Smooth muscle cell (in vitro differentiated cells): ENCODE results near the gene TACR1. TPM values are rescaled to one million over a fixed set of nuclear protein-coding genes. Genes with fewer than 3 reads are reported as not detected.

ENCODE experiments used
- DNase-seq: peaks from one replicate; lab custom pipeline; 2025; ENCODE audit not compliant: unreplicated experiment; lab: John Stamatoyannopoulos, UW
- H2AFZ ChIP-seq: fragments of 200-600 bp; sonication (generic); 2 replicates; pipeline ENCODE4 v1.6.0; 2016; ENCODE audit warnings: antibody characterized with exemption, low read depth, mild to moderate bottlenecking
- H3F3A ChIP-seq: fragments of 200-600 bp; sonication (generic); 2 replicates; pipeline ENCODE4 v1.6.0; 2017; ENCODE audit warnings: antibody characterized with exemption, low read depth
- H3K27ac ChIP-seq: fragments of 200-600 bp; sonication (generic); 2 replicates; pipeline ENCODE4 v1.5.1; 2016; ENCODE audit warnings: low read depth, mild to moderate bottlenecking
- H3K27me3 ChIP-seq: fragments of 200-600 bp; sonication (generic); 2 replicates; pipeline ENCODE4 v1.6.1; 2016; ENCODE audit warnings: low read depth, mild to moderate bottlenecking
- H3K36me3 ChIP-seq: fragments of 200-600 bp; sonication (generic); 2 replicates; pipeline ENCODE4 v1.5.1; 2016; ENCODE audit warnings: low read depth
- H3K4me1 ChIP-seq: fragments of 200-600 bp; sonication (generic); 2 replicates; pipeline ENCODE4 v1.5.1; 2016; ENCODE audit warnings: low read depth
- H3K4me2 ChIP-seq: fragments of 200-600 bp; sonication (generic); 2 replicates; pipeline ENCODE4 v1.6.0; 2016; ENCODE audit warnings: mild to moderate bottlenecking
- H3K4me3 ChIP-seq: fragments of 200-600 bp; sonication (generic); 2 replicates; pipeline ENCODE4 v1.5.1; 2016; ENCODE audit warnings: mild to moderate bottlenecking
- H3K79me2 ChIP-seq: fragments of 200-600 bp; sonication (generic); 2 replicates; pipeline ENCODE4 v1.6.0; 2016; ENCODE audit warnings: low read depth, mild to moderate bottlenecking
- H3K9ac ChIP-seq: fragments of 200-600 bp; sonication (generic); 2 replicates; pipeline ENCODE4 v1.6.0; 2016; ENCODE audit warnings: low read depth
- H3K9me3 ChIP-seq: fragments of 200-600 bp; sonication (generic); replicated peaks from 2 replicates; pipeline ENCODE4 v1.5.1; 2016; ENCODE audit warnings: low read depth
- H4K20me1 ChIP-seq: fragments of 200-600 bp; sonication (generic); 2 replicates; pipeline ENCODE4 v1.6.0; 2016; ENCODE audit warnings: low read depth
- WGBS: methylation state at CpG from one replicate; pipeline ENCODE4 v1.1.7; 2016; ENCODE audit warnings: low lambda C conversion rate; 5-methylcytosine and 5-hydroxymethylcytosine counted together
- polyA plus RNA-seq: library from polyadenylated mRNA; unstranded; fragments of >200 nt; fragmentation: Nextera tagmentation; extraction: Ambion mirVana; gene quantifications from 2 replicates; pipeline ENCODE4 v1.2.1, GENCODE V29; 2016
- total RNA-seq: library from RNA; depleted of rRNA; stranded (reverse); fragments of >200 nt; gene quantifications from 2 replicates; pipeline ENCODE4 v1.2.3, GENCODE V29; 2014
- TF ChIP-seq, protein P1 (sequence below): fragments of 200-600 bp; sonication (generic); IDR thresholded peaks from 2 replicates; pipeline ENCODE4 v1.5.1; 2017; ENCODE audit warnings: borderline replicate concordance, mild to moderate bottlenecking, antibody characterized with exemption; ENCODE audit not compliant: insufficient read depth, poor library complexity, severe bottlenecking

TACR1 gene
- total and polyA plus RNA-seq, 2 experiments from 2014 or later, result 0.93 to 4.5 TPM

DNA sequence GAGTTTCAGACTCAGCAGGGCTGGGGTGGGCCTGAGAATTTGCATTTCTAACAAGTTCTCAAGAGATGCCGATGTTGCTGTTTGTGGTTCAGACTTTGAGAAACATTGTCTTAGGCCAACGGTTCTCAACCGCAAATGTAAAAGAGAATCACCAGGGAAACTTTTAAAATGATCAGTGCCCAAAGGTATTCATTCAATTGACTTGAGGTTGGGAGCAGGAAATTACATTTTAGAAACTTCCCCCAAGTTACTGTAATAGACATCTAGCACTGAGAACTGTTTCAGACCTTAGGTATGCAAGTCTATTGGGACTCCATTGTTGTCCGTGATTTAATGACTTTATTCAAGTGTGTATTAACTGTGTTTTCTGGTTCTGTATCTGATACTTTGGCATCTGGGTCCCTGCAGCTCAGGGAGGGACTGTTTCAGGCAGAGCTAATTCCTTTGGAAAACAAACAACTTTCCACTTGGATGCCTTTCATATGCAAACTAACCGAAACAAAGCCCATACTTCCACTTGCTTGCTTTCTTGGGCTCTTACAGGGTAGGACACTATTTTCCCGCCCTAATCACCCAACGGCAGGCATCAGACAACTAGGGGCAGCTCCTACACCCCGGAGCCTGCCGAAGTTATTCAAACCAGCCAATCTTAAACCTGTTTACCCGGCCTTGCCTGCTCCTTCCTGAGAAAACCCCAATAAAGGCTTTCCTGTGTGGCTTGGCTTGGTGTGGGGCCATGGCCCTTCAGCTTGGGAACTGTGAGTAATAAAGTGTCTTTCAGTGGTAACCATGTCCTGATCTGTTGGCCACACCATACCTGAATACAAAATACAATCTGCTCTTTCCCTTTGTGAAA lies 143.3 kb downstream of the TACR1 start:
- Histone ChIP-seq H3K27me3 (no peaks in the 10 kb centered on the region), H4K20me1 (no peaks in the 10 kb centered on the region), H3K4me3 (no peak overlapping the region), H3K79me2 (no peaks in the 10 kb centered on the region), H3F3A (no peaks in the 10 kb centered on the region), H3K4me2 (no peak overlapping the region), H3K27ac (no peak overlapping the region), H3K9me3 (no peaks in the 10 kb centered on the region), H3K36me3 (no peaks in the 10 kb centered on the region), H3K4me1 (peaks cover 17% of the 10 kb centered on the region), H2AFZ (no peak overlapping the region), H3K9ac (no peak overlapping the region)
- TF ChIP-seq, protein P1, sequence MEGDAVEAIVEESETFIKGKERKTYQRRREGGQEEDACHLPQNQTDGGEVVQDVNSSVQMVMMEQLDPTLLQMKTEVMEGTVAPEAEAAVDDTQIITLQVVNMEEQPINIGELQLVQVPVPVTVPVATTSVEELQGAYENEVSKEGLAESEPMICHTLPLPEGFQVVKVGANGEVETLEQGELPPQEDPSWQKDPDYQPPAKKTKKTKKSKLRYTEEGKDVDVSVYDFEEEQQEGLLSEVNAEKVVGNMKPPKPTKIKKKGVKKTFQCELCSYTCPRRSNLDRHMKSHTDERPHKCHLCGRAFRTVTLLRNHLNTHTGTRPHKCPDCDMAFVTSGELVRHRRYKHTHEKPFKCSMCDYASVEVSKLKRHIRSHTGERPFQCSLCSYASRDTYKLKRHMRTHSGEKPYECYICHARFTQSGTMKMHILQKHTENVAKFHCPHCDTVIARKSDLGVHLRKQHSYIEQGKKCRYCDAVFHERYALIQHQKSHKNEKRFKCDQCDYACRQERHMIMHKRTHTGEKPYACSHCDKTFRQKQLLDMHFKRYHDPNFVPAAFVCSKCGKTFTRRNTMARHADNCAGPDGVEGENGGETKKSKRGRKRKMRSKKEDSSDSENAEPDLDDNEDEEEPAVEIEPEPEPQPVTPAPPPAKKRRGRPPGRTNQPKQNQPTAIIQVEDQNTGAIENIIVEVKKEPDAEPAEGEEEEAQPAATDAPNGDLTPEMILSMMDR, result no peak
- DNase-seq, result no peak
- 37% methylated on average over 10 of the region's 10 CpGs for WGBS

GRCh38 chr2:75055142-75055819 lies 144.0 kb downstream of the TACR1 start:
- no peaks in the 10 kb centered on the region for H3K27me3 ChIP-seq
- no peaks in the 10 kb centered on the region for H4K20me1 ChIP-seq
- H3K9me3 ChIP-seq, result no peaks in the 10 kb centered on the region
- H2AFZ ChIP-seq, result no peak overlapping the region
- H3K4me3 ChIP-seq, result no peak overlapping the region
- H3K4me1 ChIP-seq, result peaks cover 17% of the 10 kb centered on the region
- DNase-seq, result no peak
- H3K27ac ChIP-seq, result no peak overlapping the region
- no peaks in the 10 kb centered on the region for H3F3A ChIP-seq
- no peaks in the 10 kb centered on the region for H3K36me3 ChIP-seq
- WGBS, result 54% methylated on average over 6 of the region's 6 CpGs
- no peak overlapping the region for H3K4me2 ChIP-seq
- TF ChIP-seq, protein P1, result no peak
- no peaks in the 10 kb centered on the region for H3K79me2 ChIP-seq
- no peak overlapping the region for H3K9ac ChIP-seq

GRCh38 chr2:75054296-75054695 lies 145.0 kb downstream of the TACR1 start:
- no peaks in the 10 kb centered on the region for H3K79me2 ChIP-seq
- peaks cover 17% of the 10 kb centered on the region for H3K4me1 ChIP-seq
- no peak for DNase-seq
- H3K36me3 ChIP-seq, result no peaks in the 10 kb centered on the region
- H3K27me3 ChIP-seq, result no peaks in the 10 kb centered on the region
- TF ChIP-seq, protein P1, result no peak
- H3K9ac ChIP-seq, result no peak overlapping the region
- H3F3A ChIP-seq, result no peaks in the 10 kb centered on the region
- 69% methylated on average over 2 of the region's 2 CpGs for WGBS
- no peak overlapping the region for H3K4me2 ChIP-seq
- H2AFZ ChIP-seq, result no peak overlapping the region
- H4K20me1 ChIP-seq, result no peaks in the 10 kb centered on the region
- no peak overlapping the region for H3K4me3 ChIP-seq
- H3K27ac ChIP-seq, result no peak overlapping the region
- no peaks in the 10 kb centered on the region for H3K9me3 ChIP-seq
